ENCODE data around the gene VSTM1. TPM values are rescaled to one million over a fixed set of nuclear protein-coding genes. Genes with fewer than 3 reads are reported as not detected.
A peak's percentile ranks its signal among the peaks of the same experiment; 100 is the strongest.

The VSTM1 gene
- total RNA-seq, 1 experiment from 2014 or later: not detected

- no peak for DNase-seq
- H3K18ac ChIP-seq (ENCODE audit: insufficient read length, low read depth, low read length): no peak overlapping the region
- no peak overlapping the region for H3T11ph ChIP-seq (ENCODE audit: low read length)
- no peak overlapping the region for H2AK5ac ChIP-seq (ENCODE audit: insufficient read length, low read length)
- H3K9ac ChIP-seq (ENCODE audit: extremely low read depth, insufficient read length, low read length): no peak overlapping the region
- H3K14ac ChIP-seq (ENCODE audit: insufficient read depth, low read length): no peak overlapping the region
- peaks cover 5% of the 10 kb centered on the region for H3K23me2 ChIP-seq (ENCODE audit: insufficient read length, low read depth, low read length, poor library complexity, severe bottlenecking)
- no peaks in the 10 kb centered on the region for H3K4me1 ChIP-seq (ENCODE audit: insufficient read depth, low read length)
- peaks cover 4% of the 10 kb centered on the region for H3K79me1 ChIP-seq (ENCODE audit: insufficient read depth, low read depth, low read length, poor library complexity, severe bottlenecking)
- no peaks in the 10 kb centered on the region for H3K9me3 ChIP-seq (ENCODE audit: control insufficient read depth, low read depth, low read length)
- Mint-ChIP-seq H3K4me3 (peak overlapping the region in 1 of 2 experiments; percentile 36; a peak in 1 of 5 replicates), H3K4me1 (peaks cover 2 to 6% of the 10 kb centered on the region in 2 experiments; a peak in 1 of 4 replicates), H3K36me3 (ENCODE audit: insufficient read depth in 1 of 3, low read depth in 3 of 3) (peaks cover 43 to 59% (median 55%) of the 10 kb centered on the region in 3 experiments), H3K27me3 (ENCODE audit: low read depth) (no peaks in the 10 kb centered on the region; the same call in 1 of the 2 replicates), H3K27ac (no peak overlapping the region; a peak in 1 of 7 replicates), H3K9me3 (peaks cover 0 to 2% of the 10 kb centered on the region in 2 experiments; a peak in 3 of 5 replicates)
- no peak overlapping the region for H2BK120ac ChIP-seq (ENCODE audit: low read depth, low read length, poor library complexity, severe bottlenecking)
- H3K79me2 ChIP-seq (ENCODE audit: insufficient read depth, low read length): peaks cover 1% of the 10 kb centered on the region; the same call in 1 of the 2 replicates
- H4K20me1 ChIP-seq (ENCODE audit: control insufficient read depth, insufficient read depth, insufficient read length): no peaks in the 10 kb centered on the region
- no peak overlapping the region for H2AFZ ChIP-seq (ENCODE audit: low read length)
- H2BK20ac ChIP-seq (ENCODE audit: low read depth, low read length, poor library complexity, severe bottlenecking): no peak overlapping the region
- no peak overlapping the region for H3K23ac ChIP-seq (ENCODE audit: insufficient read length, low read depth, low read length)
- H3K56ac ChIP-seq (ENCODE audit: insufficient read length, low read depth, low read length): no peak overlapping the region
- no peak overlapping the region for H4K5ac ChIP-seq (ENCODE audit: insufficient read length, low read depth, low read length)
- no peak overlapping the region for H3K27ac ChIP-seq (ENCODE audit: insufficient read length, low read depth, low read length)
- no peak overlapping the region for H2BK12ac ChIP-seq (ENCODE audit: insufficient read length, low read depth, low read length)
- H2BK15ac ChIP-seq (ENCODE audit: low read depth, low read length): no peak overlapping the region
- TF ChIP-seq CTCF (conservative IDR thresholded peaks at IDR 0.05): no peak
- no CpG with 5 or more reads among the region's 10 CpGs for WGBS (ENCODE audit: extremely low coverage, insufficient read length, low lambda C conversion rate)
- no peak overlapping the region for H3K4ac ChIP-seq (ENCODE audit: low read depth, low read length)
- H2BK5ac ChIP-seq (ENCODE audit: insufficient read length, low read length): no peak overlapping the region
- no peak overlapping the region for H4K91ac ChIP-seq (ENCODE audit: insufficient read length, low read depth, low read length)
- no peaks in the 10 kb centered on the region for H3K27me3 ChIP-seq (ENCODE audit: insufficient read depth, low read length)
- H4K8ac ChIP-seq (replicated peaks; ENCODE audit: insufficient read length, low read depth, low read length): no peak overlapping the region
- H3K4me2 ChIP-seq (ENCODE audit: insufficient read depth, insufficient read length, low read length): no peak overlapping the region
Observed at GRCh38 chr19:54105796-54106195, 42.1 kb upstream of the VSTM1 start.
